Measurements from ENCODE around the gene CCDC192.
A peak's percentile ranks its signal among the peaks of the same experiment; 100 is the strongest.

CCDC192 gene

DNA sequence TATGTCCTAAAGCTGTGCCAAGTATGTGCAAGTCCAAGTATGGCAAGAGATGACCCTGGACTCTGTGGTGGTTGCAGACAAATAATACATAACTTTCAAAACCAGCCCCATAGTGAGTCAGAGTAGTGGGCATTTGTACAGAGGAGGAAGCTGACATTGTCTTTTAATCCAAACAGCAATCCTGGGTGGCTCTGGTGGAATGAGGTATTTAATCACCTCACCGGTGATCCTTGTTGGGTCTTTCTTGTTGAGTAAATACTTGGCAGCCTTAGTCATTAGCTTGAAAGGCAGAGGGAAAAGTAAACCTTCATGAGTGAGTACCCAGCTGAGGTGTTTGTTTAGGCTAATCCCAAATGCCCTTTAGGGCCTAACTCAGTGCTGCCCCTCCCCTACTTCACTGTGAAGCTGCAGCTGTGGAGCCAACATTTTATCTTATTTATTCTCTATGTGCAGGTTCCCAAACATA is 231.6 kb downstream of the CCDC192 start (continued):
- TF ChIP-seq, protein P1, sequence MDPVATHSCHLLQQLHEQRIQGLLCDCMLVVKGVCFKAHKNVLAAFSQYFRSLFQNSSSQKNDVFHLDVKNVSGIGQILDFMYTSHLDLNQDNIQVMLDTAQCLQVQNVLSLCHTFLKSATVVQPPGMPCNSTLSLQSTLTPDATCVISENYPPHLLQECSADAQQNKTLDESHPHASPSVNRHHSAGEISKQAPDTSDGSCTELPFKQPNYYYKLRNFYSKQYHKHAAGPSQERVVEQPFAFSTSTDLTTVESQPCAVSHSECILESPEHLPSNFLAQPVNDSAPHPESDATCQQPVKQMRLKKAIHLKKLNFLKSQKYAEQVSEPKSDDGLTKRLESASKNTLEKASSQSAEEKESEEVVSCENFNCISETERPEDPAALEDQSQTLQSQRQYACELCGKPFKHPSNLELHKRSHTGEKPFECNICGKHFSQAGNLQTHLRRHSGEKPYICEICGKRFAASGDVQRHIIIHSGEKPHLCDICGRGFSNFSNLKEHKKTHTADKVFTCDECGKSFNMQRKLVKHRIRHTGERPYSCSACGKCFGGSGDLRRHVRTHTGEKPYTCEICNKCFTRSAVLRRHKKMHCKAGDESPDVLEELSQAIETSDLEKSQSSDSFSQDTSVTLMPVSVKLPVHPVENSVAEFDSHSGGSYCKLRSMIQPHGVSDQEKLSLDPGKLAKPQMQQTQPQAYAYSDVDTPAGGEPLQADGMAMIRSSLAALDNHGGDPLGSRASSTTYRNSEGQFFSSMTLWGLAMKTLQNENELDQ (tag by site-specific recombination; IDR thresholded peaks at IDR 0.05; ENCODE audit: low read depth): no peak
- TF ChIP-seq ZNF510 (tag by site-specific recombination; IDR thresholded peaks at IDR 0.05; ENCODE audit: insufficient replicate concordance) (no peak), GLIS1 (tag by site-specific recombination; IDR thresholded peaks at IDR 0.05) (peak; percentile 93), ZNF157 (tag by site-specific recombination; IDR thresholded peaks at IDR 0.05) (no peak), ZNF514 (tag by site-specific recombination; IDR thresholded peaks at IDR 0.05) (no peak), ZNF600 (tag by site-specific recombination; IDR thresholded peaks at IDR 0.05) (peak; percentile 68), ZNF843 (tag by site-specific recombination; IDR thresholded peaks at IDR 0.05) (peak; percentile 94), ZNF621 (tag by site-specific recombination; IDR thresholded peaks at IDR 0.05) (no peak), ZBTB17 (tag by site-specific recombination; IDR thresholded peaks at IDR 0.05) (peak; percentile 94), ZNF501 (tag by site-specific recombination; IDR thresholded peaks at IDR 0.05) (peak; percentile 68; the same call in 1 of the 2 replicates), ZBTB21 (tag by site-specific recombination; IDR thresholded peaks at IDR 0.05) (peak; percentile 33; the same call in 1 of the 2 replicates), ZNF335 (tag by site-specific recombination; conservative IDR thresholded peaks at IDR 0.05) (peak; percentile 32; the same call in 1 of the 2 replicates), ZBTB1 (tag by site-specific recombination; IDR thresholded peaks at IDR 0.05) (peak; percentile 70; the same call in 1 of the 2 replicates), ZNF391 (tag by site-specific recombination; IDR thresholded peaks at IDR 0.05; ENCODE audit: borderline replicate concordance, low read depth) (0 out of 2 replicates have a peak, but pooled peaks have one; percentile 24), GLIS2 (tag by site-specific recombination; IDR thresholded peaks at IDR 0.05) (no peak; the same call in 1 of the 2 replicates), ZNF776 (tag by site-specific recombination; IDR thresholded peaks at IDR 0.05; ENCODE audit: borderline replicate concordance) (no peak), REPIN1 (tag by site-specific recombination; IDR thresholded peaks at IDR 0.05; ENCODE audit: low read depth) (no peak)
- TF ChIP-seq, protein P2, sequence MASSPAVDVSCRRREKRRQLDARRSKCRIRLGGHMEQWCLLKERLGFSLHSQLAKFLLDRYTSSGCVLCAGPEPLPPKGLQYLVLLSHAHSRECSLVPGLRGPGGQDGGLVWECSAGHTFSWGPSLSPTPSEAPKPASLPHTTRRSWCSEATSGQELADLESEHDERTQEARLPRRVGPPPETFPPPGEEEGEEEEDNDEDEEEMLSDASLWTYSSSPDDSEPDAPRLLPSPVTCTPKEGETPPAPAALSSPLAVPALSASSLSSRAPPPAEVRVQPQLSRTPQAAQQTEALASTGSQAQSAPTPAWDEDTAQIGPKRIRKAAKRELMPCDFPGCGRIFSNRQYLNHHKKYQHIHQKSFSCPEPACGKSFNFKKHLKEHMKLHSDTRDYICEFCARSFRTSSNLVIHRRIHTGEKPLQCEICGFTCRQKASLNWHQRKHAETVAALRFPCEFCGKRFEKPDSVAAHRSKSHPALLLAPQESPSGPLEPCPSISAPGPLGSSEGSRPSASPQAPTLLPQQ (tag by site-specific recombination; IDR thresholded peaks at IDR 0.05): peak; percentile 46; the same call in 1 of the 2 replicates
- TF ChIP-seq, protein P3, sequence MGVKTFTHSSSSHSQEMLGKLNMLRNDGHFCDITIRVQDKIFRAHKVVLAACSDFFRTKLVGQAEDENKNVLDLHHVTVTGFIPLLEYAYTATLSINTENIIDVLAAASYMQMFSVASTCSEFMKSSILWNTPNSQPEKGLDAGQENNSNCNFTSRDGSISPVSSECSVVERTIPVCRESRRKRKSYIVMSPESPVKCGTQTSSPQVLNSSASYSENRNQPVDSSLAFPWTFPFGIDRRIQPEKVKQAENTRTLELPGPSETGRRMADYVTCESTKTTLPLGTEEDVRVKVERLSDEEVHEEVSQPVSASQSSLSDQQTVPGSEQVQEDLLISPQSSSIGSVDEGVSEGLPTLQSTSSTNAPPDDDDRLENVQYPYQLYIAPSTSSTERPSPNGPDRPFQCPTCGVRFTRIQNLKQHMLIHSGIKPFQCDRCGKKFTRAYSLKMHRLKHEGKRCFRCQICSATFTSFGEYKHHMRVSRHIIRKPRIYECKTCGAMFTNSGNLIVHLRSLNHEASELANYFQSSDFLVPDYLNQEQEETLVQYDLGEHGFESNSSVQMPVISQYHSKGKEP (tag by site-specific recombination; IDR thresholded peaks at IDR 0.05): peak; percentile 84; the same call in 1 of the 2 replicates
- TF ChIP-seq, protein P4, sequence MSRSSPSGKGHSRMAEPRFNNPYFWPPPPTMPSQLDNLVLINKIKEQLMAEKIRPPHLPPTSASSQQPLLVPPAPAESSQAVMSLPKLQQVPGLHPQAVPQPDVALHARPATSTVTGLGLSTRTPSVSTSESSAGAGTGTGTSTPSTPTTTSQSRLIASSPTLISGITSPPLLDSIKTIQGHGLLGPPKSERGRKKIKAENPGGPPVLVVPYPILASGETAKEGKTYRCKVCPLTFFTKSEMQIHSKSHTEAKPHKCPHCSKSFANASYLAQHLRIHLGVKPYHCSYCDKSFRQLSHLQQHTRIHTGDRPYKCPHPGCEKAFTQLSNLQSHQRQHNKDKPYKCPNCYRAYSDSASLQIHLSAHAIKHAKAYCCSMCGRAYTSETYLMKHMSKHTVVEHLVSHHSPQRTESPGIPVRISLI (tag by site-specific recombination; IDR thresholded peaks at IDR 0.05): 0 out of 2 replicates have a peak, but pooled peaks have one; percentile 21
- TF ChIP-seq, protein P5, sequence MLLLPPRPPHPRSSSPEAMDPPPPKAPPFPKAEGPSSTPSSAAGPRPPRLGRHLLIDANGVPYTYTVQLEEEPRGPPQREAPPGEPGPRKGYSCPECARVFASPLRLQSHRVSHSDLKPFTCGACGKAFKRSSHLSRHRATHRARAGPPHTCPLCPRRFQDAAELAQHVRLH (tag by site-specific recombination; IDR thresholded peaks at IDR 0.05): peak; percentile 85
- TF ChIP-seq, protein P6, sequence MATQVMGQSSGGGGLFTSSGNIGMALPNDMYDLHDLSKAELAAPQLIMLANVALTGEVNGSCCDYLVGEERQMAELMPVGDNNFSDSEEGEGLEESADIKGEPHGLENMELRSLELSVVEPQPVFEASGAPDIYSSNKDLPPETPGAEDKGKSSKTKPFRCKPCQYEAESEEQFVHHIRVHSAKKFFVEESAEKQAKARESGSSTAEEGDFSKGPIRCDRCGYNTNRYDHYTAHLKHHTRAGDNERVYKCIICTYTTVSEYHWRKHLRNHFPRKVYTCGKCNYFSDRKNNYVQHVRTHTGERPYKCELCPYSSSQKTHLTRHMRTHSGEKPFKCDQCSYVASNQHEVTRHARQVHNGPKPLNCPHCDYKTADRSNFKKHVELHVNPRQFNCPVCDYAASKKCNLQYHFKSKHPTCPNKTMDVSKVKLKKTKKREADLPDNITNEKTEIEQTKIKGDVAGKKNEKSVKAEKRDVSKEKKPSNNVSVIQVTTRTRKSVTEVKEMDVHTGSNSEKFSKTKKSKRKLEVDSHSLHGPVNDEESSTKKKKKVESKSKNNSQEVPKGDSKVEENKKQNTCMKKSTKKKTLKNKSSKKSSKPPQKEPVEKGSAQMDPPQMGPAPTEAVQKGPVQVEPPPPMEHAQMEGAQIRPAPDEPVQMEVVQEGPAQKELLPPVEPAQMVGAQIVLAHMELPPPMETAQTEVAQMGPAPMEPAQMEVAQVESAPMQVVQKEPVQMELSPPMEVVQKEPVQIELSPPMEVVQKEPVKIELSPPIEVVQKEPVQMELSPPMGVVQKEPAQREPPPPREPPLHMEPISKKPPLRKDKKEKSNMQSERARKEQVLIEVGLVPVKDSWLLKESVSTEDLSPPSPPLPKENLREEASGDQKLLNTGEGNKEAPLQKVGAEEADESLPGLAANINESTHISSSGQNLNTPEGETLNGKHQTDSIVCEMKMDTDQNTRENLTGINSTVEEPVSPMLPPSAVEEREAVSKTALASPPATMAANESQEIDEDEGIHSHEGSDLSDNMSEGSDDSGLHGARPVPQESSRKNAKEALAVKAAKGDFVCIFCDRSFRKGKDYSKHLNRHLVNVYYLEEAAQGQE (tag by site-specific recombination; IDR thresholded peaks at IDR 0.05): no peak
- TF ChIP-seq, protein P7, sequence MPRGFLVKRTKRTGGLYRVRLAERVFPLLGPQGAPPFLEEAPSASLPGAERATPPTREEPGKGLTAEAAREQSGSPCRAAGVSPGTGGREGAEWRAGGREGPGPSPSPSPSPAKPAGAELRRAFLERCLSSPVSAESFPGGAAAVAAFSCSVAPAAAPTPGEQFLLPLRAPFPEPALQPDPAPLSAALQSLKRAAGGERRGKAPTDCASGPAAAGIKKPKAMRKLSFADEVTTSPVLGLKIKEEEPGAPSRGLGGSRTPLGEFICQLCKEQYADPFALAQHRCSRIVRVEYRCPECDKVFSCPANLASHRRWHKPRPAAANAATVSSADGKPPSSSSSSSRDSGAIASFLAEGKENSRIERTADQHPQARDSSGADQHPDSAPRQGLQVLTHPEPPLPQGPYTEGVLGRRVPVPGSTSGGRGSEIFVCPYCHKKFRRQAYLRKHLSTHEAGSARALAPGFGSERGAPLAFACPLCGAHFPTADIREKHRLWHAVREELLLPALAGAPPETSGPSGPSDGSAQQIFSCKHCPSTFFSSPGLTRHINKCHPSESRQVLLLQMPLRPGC (tag by site-specific recombination; IDR thresholded peaks at IDR 0.05): peak; percentile 98
